Heart left ventricle (tissue), 13 donors: ENCODE results near the gene TFAP2B.

Source experiments
- POLR2A ChIP-seq, 2 donors: fragments of 450-650 bp; IDR thresholded peaks; one replicate each; pipeline ENCODE4 v1.6.1; 2017; ENCODE audit warnings: antibody characterized with exemption in 2 of 2, mild to moderate bottlenecking in 2 of 2, moderate library complexity in 2 of 2
- TF ChIP-seq, protein P1 (sequence below), 12 donors: fragments of 200-600 bp; sonication (generic) in 4 of 12; IDR thresholded peaks; one replicate each; pipeline versions ENCODE4 v1.5.0 to v1.8.0; 2018 to 2022; ENCODE audit warnings: antibody characterized with exemption in 12 of 12, mild to moderate bottlenecking in 5 of 12
- donor health status: ischemic (EF 13 %, LVEDD 7.1; RV severe dilation, severe dysfunction).
- donor health status: DM: no; HTN: yes; CAD: no.
- donor health status: DM: no; HTN: no; CAD: no.
- donor health status: ischemic (EF 25% LVEDD 6.9; RV normal size, moderate dysfunction).
- donor health status: ischemic (EF 25% LVEDD 5.7; RV mildly dilated, moderate dysfunction).
- donor health status: ischemic (EF 35%, LVEDD 5.7; RV mildly dilated, moderate dysfunction).
- donor health status: nonischemic (EF 11% LVEDD 7.7; RV severe dilation, severe dysfunction).
- donor health status: DM: yes; HTN: yes; CAD: no.
- donor health status: PGD.
- donor health status: ischemic (EF 29% LVEDD 5.4; RV normal size, mild dysfunction).
- donor health status: nonischemic (EF 23%, LVEDD 6.1; RV moderate dilation, normal function).

DNA sequence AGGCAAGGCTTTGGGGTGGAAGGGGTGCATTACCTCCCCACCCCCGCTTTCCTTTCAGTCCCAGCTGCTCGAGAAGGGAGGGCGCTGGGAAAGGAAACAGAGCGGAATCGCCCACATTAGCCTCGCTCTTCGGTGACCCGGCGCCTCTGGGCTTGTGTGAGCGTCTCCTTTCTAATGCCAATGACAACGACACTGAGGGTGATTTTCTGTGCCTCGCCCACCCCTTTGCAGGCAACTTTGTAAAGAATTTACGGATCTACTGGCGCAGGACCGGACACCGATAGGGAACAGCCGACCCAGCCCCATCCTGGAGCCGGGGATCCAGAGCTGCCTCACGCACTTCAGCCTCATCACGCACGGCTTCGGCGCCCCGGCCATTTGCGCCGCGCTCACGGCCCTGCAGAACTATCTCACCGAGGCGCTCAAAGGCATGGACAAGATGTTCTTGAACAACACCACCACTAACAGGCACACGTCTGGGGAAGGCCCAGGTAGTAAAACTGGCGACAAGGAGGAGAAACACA lies 24.3 kb downstream of the TFAP2B start:
- TF ChIP-seq, protein P1, sequence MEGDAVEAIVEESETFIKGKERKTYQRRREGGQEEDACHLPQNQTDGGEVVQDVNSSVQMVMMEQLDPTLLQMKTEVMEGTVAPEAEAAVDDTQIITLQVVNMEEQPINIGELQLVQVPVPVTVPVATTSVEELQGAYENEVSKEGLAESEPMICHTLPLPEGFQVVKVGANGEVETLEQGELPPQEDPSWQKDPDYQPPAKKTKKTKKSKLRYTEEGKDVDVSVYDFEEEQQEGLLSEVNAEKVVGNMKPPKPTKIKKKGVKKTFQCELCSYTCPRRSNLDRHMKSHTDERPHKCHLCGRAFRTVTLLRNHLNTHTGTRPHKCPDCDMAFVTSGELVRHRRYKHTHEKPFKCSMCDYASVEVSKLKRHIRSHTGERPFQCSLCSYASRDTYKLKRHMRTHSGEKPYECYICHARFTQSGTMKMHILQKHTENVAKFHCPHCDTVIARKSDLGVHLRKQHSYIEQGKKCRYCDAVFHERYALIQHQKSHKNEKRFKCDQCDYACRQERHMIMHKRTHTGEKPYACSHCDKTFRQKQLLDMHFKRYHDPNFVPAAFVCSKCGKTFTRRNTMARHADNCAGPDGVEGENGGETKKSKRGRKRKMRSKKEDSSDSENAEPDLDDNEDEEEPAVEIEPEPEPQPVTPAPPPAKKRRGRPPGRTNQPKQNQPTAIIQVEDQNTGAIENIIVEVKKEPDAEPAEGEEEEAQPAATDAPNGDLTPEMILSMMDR (IDR thresholded peaks at IDR 0.05), result no peak
- no peak for TF ChIP-seq POLR2A (IDR thresholded peaks at IDR 0.05)
